HEK293T (cell line): Measurements from ENCODE around the gene BBS7.

Experiments
- CTCF ChIA-PET: fragments of 350-600 bp; formaldehyde crosslinking; extraction: SDS; loops from one replicate; lab custom pipeline; 2021; ENCODE audit warnings: antibody characterized with exemption, inconsistent platforms; lab: Yijun Ruan, JAX
- POLR2A ChIA-PET: fragments of 350-600 bp; formaldehyde crosslinking; extraction: SDS; loops from one replicate; lab custom pipeline; 2020; ENCODE audit warnings: antibody characterized with exemption, inconsistent platforms; lab: Yijun Ruan, JAX
- DNase-seq: peaks from one replicate; pipeline ENCODE4 v3.0.0; 2012; ENCODE audit warnings: mixed read lengths; ENCODE audit errors: extremely low spot score
- ARNT ChIP-seq: fragments of 450-650 bp; IDR thresholded peaks from 2 replicates; pipeline ENCODE4 v1.6.1; 2017; ENCODE audit warnings: mild to moderate bottlenecking
- BHLHE40 ChIP-seq: fragments of 450-650 bp; IDR thresholded peaks from 2 replicates; pipeline ENCODE4 v1.6.1; 2016; ENCODE audit warnings: mild to moderate bottlenecking, moderate library complexity, borderline replicate concordance
- CTBP1 ChIP-seq: fragments of 450-650 bp; IDR thresholded peaks from 2 replicates; pipeline ENCODE4 v1.6.1; 2016; ENCODE audit warnings: borderline replicate concordance
- ELF4 ChIP-seq: fragments of 450-650 bp; IDR thresholded peaks from 2 replicates; pipeline ENCODE4 v1.6.1; 2017; ENCODE audit warnings: antibody characterized with exemption
- FOXA1 ChIP-seq: fragments of 450-650 bp; IDR thresholded peaks from 2 replicates; pipeline ENCODE4 v1.6.1; 2016; ENCODE audit warnings: mild to moderate bottlenecking
- FOXK2 ChIP-seq: fragments of 450-650 bp; IDR thresholded peaks from 2 replicates; pipeline ENCODE4 v1.6.1; 2016; ENCODE audit warnings: mild to moderate bottlenecking
- FOXM1 ChIP-seq: fragments of 450-650 bp; IDR thresholded peaks from 2 replicates; pipeline ENCODE4 v1.6.1; 2017; ENCODE audit warnings: mild to moderate bottlenecking, borderline replicate concordance
- HDGF ChIP-seq: fragments of 450-650 bp; IDR thresholded peaks from 2 replicates; pipeline ENCODE4 v1.6.1; 2017; ENCODE audit warnings: antibody characterized with exemption, borderline replicate concordance
- L3MBTL2 ChIP-seq: fragments of 450-650 bp; conservative IDR thresholded peaks from 2 replicates; pipeline ENCODE4 v1.6.1; 2016; ENCODE audit warnings: mild to moderate bottlenecking
- LEF1 ChIP-seq: fragments of 450-650 bp; IDR thresholded peaks from 2 replicates; pipeline ENCODE4 v1.6.1; 2017; ENCODE audit warnings: mild to moderate bottlenecking, borderline replicate concordance
- NFRKB ChIP-seq: fragments of 450-650 bp; IDR thresholded peaks from 2 replicates; pipeline ENCODE4 v1.6.1; 2016; ENCODE audit warnings: mild to moderate bottlenecking, moderate library complexity
- SP1 ChIP-seq: fragments of 450-650 bp; IDR thresholded peaks from 2 replicates; pipeline ENCODE4 v1.6.1; 2017
- SUZ12 ChIP-seq: fragments of 450-650 bp; IDR thresholded peaks from 2 replicates; pipeline ENCODE4 v1.6.1; 2016; ENCODE audit warnings: mild to moderate bottlenecking
- TARDBP ChIP-seq: fragments of 450-650 bp; IDR thresholded peaks from 2 replicates; pipeline ENCODE4 v1.6.1; 2016
- ZNF384 ChIP-seq: fragments of 450-650 bp; IDR thresholded peaks from 2 replicates; pipeline ENCODE4 v1.6.1; 2016
- TF ChIP-seq, protein P1 (sequence below): fragments of 450-650 bp; IDR thresholded peaks from 2 replicates; pipeline ENCODE4 v1.6.1; 2016

Gene BBS7

DNA sequence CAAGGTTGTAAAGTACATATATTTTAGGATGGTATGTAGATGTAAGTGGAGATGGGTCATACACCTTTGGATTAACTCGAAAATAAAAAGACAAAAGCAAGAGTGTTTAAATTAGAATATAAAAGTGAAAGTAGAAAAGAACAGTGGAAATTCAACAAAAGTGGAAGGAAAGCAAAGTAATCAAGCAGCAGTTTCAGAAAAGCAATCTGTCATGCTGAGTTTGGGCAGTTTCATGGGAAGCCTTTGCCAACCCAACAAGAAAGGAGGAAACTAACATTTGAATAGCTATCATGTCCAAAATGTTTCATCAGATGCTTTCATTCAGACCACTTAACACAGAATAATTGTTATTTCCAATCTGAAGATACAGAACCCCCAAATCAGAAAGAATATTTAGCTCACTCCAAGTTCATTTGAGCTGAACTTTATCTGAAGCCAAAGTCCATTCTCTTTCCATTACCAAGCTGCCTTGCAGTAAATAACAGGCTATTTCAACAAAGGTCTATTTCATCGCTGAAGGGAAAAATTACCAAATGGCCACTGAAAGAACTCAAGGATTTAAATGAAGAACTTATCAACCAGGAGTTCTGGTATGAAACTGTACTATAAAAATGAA is 71.0 kb downstream of the BBS7 start:
- ChIA-PET POLR2A (interaction anchor here (1.0 kb wide), 1 partner anchor 71 kb away, joined by 3 read pairs; the partner anchor contains the start of gene BBS7), CTCF (no interaction called here)
- no peak for TF ChIP-seq TARDBP
- TF ChIP-seq HDGF, result no peak
- no peak for TF ChIP-seq ARNT
- TF ChIP-seq FOXM1, result no peak
- no peak for TF ChIP-seq SP1
- TF ChIP-seq SUZ12, result no peak
- TF ChIP-seq L3MBTL2, result no peak
- TF ChIP-seq NFRKB, result no peak
- TF ChIP-seq ELF4, result no peak
- TF ChIP-seq, protein P1, sequence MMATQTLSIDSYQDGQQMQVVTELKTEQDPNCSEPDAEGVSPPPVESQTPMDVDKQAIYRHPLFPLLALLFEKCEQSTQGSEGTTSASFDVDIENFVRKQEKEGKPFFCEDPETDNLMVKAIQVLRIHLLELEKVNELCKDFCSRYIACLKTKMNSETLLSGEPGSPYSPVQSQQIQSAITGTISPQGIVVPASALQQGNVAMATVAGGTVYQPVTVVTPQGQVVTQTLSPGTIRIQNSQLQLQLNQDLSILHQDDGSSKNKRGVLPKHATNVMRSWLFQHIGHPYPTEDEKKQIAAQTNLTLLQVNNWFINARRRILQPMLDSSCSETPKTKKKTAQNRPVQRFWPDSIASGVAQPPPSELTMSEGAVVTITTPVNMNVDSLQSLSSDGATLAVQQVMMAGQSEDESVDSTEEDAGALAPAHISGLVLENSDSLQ, result no peak
- TF ChIP-seq ZNF384, result no peak
- TF ChIP-seq CTBP1, result no peak
- no peak for TF ChIP-seq FOXA1
- no peak for DNase-seq

DNA sequence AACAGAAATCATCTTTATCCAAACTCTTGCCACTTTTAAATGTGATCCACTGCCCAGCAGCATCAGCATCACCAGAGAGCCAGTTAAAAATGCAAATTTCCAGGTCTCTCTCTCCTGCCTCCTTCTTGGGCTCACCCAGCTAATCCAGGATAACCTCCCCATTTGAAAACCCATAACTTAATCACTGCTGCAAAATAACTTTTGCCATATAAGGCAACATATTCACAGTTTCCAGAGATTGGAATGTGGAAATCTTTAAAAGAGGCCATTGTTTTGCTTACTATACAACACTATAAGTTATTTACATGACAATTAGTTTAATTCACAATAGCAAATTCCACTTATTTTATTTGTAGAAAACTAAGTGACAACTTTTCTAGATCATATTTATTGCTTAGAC is 74.0 kb downstream of the BBS7 start:
- CTCF ChIA-PET, result no interaction called here
- no peak for TF ChIP-seq CTBP1
- POLR2A ChIA-PET, result no interaction called here
- DNase-seq, result no peak

DNA sequence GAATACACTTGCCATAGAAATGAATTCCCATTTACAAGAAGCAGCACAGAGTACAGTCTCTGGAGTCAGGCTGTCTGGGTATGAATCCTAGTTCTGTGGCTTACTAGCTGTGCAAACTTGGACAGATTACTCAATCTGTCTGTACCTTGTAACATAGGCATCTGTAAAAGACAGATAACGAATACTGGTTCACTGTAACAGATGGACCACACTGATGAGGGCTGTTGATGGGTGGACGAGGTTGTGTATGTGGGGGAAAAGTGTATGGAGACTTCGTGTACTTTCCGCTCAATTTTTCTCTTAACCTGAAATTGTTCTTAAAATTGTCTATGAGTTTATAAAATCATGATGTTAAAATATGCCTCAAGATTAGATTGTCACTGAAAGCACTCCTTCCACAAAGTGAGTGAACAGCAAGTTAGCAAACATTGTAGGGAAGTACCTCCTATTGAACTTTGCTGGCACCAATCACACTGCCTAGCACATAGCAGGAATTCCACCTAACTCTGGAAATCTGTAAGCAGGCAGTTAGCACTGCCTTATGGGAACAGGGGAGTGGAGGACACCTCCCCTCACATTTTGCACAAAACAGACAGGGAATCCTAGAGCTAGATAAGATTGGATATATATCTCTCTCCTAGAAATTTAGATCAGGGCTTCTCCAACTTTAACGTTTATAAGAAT is 75.6 kb downstream of the BBS7 start:
- TF ChIP-seq TARDBP, result no peak
- TF ChIP-seq LEF1, result no peak
- no peak for TF ChIP-seq FOXA1
- TF ChIP-seq ARNT, result no peak
- no peak for TF ChIP-seq FOXM1
- no peak for TF ChIP-seq SUZ12
- no peak for TF ChIP-seq NFRKB
- TF ChIP-seq FOXK2, result no peak
- no peak for TF ChIP-seq L3MBTL2
- no peak for TF ChIP-seq ELF4
- TF ChIP-seq CTBP1, result no peak
- no peak for TF ChIP-seq ZNF384
- no peak for TF ChIP-seq BHLHE40
- TF ChIP-seq, protein P1, result no peak
- TF ChIP-seq HDGF, result no peak
- no peak for TF ChIP-seq SP1
- no peak for DNase-seq
- ChIA-PET CTCF (no interaction called here), POLR2A (no interaction called here)

DNA sequence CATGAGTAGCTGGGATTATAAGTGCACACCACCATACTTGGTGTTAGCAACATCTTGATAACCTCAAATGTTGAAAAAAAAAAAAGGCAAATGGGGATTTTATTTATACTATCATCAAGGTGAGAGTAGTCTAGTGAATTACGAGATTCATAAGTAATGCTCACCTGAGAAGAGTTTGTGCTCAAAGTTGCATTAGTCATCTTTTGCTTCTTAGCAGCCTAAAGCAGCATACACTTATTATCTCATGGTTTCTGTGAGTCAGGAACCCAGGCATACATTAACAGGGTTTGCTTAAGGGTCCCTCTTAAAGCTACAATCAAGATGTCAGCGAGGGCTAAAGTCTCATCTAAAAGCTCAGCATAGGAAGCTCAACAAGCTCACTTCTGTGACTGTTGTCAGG is 77.3 kb downstream of the BBS7 start:
- TF ChIP-seq ELF4 (no peak), FOXK2 (no peak), HDGF (no peak), NFRKB (no peak), TARDBP (no peak), FOXA1 (no peak), SUZ12 (no peak)
- ChIA-PET CTCF (no interaction called here), POLR2A (interaction anchor here (0.9 kb wide), 1 partner anchor 77 kb away, joined by 3 read pairs; no protein-coding TSS in a partner anchor)
- DNase-seq, result no peak

DNA sequence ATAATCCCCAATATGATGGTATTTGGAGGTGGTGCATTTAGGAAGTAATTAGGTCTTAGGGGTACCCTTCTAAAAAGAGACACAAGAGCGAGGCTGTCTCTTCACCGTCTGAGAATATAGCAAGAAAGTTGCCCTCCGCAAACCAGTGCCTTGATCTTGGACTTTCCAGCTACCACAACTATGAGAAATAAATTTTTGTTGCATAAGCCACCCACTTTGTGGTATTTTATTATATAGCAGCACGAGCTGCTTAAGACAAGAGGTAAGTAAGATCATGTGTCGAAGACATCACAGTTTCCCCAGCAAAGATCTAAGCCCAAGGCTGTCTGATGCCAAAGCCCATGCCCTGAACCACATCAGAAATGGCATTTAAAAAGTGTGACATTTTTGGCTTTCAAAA is 78.8 kb downstream of the BBS7 start:
- CTCF ChIA-PET, result no interaction called here
- DNase-seq, result no peak
- TF ChIP-seq SP1 (no peak), FOXA1 (no peak), NFRKB (no peak), ELF4 (no peak), ZNF384 (no peak), SUZ12 (no peak), TARDBP (no peak), FOXK2 (no peak), LEF1 (no peak), ARNT (no peak), BHLHE40 (no peak), CTBP1 (no peak), HDGF (no peak), L3MBTL2 (no peak), FOXM1 (no peak)
- TF ChIP-seq, protein P1, result no peak
- POLR2A ChIA-PET, result interaction anchor here (1.1 kb wide), 1 partner anchor 9 kb away, joined by 4 read pairs; the partner anchor contains the start of gene EXOSC9

DNA sequence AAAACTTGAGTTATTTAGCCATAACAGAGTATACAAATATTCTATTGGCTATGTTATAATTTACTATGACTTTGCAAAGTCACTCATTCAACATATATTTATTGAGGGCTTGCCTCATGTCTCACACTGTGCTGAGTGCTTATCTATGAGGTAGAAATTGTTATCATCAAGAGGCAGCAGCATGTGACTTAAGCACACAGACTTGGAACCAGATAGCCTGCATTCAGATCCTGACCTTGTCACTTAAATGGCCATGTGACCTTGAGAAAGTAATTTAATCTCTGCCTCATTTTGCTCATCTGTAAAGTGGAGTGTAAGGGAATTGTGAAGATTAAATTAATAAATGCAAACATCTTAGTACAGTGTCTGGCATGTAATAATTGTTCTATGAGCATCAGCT is 79.3 kb downstream of the BBS7 start:
- DNase-seq, result no peak
- CTCF ChIA-PET, result no interaction called here
- TF ChIP-seq FOXA1 (no peak), SP1 (no peak), LEF1 (no peak), L3MBTL2 (no peak), ELF4 (no peak), FOXM1 (no peak), CTBP1 (no peak), BHLHE40 (no peak), ZNF384 (no peak), TARDBP (no peak), SUZ12 (no peak), ARNT (no peak), FOXK2 (no peak), HDGF (no peak), NFRKB (no peak)
- TF ChIP-seq, protein P1, result no peak
- POLR2A ChIA-PET, result interaction anchor here (1.6 kb wide), 1 partner anchor 10 kb away, joined by 8 read pairs; the partner anchor contains the start of gene EXOSC9
